ENCODE measurements around the gene KIF4A. TPM values are rescaled to one million over a fixed set of nuclear protein-coding genes. Genes with fewer than 3 reads are reported as not detected.
A peak's percentile ranks its signal among the peaks of the same experiment; 100 is the strongest.
"Not testable (repeated sequence)": the region's sequence is repeated elsewhere in the genome, so short reads cannot be mapped to it uniquely, and the experiment has no call there.

The KIF4A gene
- total RNA-seq, 1 donor from 2014 or later = 13.9 TPM

DNA sequence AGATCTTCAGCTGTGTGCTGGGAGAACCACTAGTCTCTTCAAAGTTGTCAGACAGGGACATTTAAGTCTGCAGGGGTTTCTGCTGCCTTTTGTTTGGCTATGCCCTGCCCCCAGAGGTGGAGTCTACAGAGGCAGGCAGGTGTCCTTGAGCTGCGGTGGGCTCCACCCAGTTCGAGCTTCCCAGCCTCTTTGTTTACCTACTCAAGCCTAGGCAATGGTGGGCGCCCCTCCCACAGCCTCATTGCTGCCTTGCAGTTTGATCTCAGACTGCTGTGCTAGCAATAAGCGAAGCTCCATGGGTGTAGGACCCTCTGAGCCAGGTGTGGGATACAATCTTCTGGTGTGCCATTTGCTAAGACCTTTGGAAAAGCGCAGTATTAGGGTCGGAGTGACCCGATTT, 78.8 kb downstream of the KIF4A start:
- not testable (repeated sequence) for DNase-seq (ENCODE audit: low read depth, low spot score)

DNA sequence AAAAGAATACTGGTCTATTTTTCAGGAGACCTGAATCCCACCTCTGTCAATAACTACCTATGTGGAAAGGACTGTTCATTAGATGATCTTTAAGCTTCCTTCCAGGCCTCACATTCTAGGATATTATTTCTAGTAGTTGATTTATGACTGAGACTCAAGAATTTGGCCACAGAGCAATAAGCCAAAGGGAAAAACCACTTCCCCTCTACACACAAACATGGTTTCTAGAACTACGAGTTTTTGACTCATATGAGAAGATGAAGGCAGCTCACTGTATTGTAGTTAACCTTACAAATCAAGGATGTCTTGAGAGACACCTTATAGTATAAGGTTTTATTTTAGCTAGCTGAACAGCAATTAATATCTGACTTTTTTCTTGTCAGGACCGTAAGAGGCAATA, 96.3 kb downstream of the KIF4A start:
- DNase-seq (ENCODE audit: low read depth, low spot score) = no peak

- no peak for DNase-seq (ENCODE audit: low read depth, low spot score)
These were observed 109.0 kb downstream of the KIF4A start for GRCh38 chrX:70398899-70399298.

DNA sequence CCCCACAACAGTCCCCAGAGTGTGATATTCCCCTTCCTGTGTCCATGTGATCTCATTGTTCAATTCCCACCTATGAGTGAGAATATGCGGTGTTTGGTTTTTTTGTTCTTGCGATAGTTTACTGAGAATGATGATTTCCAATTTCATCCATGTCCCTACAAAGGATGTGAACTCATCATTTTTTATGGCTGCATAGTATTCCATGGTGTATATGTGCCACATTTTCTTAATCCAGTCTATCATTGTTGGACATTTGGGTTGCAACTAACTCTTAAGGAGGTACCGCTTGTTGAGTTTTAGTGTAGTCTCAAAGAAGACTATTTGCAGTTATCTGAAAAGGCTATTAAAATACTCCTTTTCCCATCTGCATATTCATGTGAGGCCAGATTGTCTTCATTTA, 110.3 kb downstream of the KIF4A start:
- DNase-seq (ENCODE audit: low read depth, low spot score) = not testable (repeated sequence)

- DNase-seq (ENCODE audit: low read depth, low spot score) = no peak
These were observed 112.8 kb downstream of the KIF4A start for GRCh38 chrX:70402721-70403120.

DNA sequence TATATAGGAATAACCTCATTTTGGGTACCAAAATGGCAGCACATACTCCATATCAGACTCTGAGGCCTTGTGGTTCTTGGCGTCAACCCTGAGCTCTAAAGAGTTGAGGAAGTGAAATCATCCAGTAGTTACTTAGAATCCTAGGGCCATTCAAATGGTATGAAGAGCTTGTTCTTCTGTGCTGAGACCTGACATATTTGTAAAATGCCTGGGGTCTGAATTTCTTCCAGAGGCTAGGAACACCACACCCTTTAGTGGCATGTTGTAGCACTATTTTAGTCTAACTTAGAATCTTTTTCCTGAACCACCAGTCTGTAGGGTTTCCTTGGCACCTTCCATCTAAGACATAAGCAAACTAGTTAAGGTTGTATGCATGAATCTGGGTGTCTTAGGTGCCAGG, 115.1 kb downstream of the KIF4A start:
- no peak for DNase-seq (ENCODE audit: low read depth, low spot score)

GRCh38 chrX:70410921-70411320, 121.0 kb downstream of the KIF4A start:
- DNase-seq (ENCODE audit: low read depth, low spot score) = no peak

- no peak for DNase-seq (ENCODE audit: low read depth, low spot score)
These were observed 121.6 kb downstream of the KIF4A start for GRCh38 chrX:70411475-70411874.

DNA sequence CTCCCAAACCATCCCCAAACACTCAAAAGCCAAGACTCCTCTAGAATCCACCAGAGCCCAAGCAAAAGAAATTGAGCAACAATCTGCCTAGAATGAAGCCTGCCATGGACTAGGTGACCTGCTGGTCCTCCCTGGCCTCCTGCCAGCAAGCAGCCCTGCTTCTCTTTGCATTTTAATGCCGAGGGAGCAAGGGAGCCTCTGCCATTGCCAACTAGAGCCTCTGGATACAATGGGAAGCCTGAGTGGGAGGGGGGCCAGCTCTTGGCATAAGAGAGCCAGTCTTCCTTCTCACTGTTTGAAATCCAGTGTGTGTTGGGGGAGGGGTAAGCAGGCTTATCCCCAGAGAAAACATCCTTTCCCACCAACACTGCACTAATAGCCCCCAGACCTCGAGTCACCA, 131.7 kb downstream of the KIF4A start:
- DNase-seq (ENCODE audit: low read depth, low spot score) = no peak

DNA sequence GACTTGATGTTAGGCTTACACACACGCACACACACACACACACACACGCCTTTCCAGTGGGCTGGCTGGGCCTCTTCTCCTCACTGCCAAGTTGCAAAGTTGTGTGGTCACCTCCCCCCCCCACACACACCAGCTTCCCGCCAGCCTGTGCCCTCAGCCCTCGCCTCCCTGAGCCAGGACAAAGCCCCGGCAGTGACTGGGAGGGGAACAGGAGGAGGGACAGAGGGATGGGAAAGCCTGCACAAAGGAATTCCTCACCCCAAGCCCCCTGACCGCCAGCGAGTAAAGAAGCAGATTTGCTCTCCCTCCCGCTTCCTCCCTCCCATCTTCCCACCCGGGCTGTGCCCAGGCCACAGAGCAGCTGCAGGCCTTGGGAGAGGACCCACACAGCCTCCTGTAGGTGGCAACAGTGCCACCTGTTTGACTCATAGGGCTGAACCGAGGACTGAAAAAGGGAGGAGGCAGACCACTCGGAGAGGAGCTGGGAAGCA, 133.0 kb downstream of the KIF4A start, which contains the start of gene GDPD2:
TSS of gene GDPD2 (plus strand) at position 464 of the 491 bp plus-strand sequence. CDS start 1,671 bp downstream, outside the sequence.
- DNase-seq (ENCODE audit: low read depth, low spot score) = no peak

- DNase-seq (ENCODE audit: low read depth, low spot score) = no peak
These were observed 134.2 kb downstream of the KIF4A start for GRCh38 chrX:70423936-70424675.

GRCh38 chrX:70424801-70425200, 134.9 kb downstream of the KIF4A start:
- DNase-seq (ENCODE audit: low read depth, low spot score) = no peak

GRCh38 chrX:70426286-70427278, 136.7 kb downstream of the KIF4A start:
- DNase-seq (ENCODE audit: low read depth, low spot score) = no peak

DNA sequence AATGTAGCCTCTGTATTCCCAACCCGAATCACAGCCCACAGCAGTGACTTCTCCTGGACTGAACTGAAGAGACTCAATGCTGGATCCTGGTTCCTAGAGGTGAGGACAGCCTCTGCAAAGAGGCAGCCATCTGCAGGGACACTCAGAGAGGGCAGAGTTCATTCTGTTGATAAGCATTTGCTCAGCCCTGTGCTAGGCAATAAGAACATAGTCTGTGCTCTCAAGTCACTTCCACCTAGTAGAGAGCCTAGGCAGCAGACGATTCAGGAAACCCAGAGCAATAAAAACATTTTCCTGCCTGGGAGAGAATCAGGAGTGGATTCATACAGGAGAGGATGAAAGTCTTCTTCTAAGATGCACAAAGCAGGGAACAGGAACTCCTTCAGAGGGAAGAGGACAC, 137.5 kb downstream of the KIF4A start:
- no peak for DNase-seq (ENCODE audit: low read depth, low spot score)

DNA sequence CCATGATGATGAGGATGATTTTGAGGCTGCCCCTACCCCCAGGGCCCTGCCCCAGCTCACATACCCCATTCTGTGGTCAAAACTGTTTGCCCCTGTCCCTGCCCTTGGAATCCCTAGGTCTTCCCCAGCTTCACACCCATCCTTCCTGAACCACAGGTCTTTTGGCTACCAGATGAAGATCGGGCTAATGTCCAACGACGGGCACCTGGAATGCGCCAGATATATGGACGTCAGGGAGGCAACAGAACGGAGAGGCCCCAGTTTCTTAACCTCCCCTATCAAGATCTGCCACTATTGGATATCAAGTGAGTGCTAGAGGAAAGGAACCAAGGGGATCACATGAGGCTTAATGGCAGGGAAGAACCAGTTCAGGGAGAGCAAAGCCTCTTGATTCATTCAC, 139.9 kb downstream of the KIF4A start:
- no peak for DNase-seq (ENCODE audit: low read depth, low spot score)

DNA sequence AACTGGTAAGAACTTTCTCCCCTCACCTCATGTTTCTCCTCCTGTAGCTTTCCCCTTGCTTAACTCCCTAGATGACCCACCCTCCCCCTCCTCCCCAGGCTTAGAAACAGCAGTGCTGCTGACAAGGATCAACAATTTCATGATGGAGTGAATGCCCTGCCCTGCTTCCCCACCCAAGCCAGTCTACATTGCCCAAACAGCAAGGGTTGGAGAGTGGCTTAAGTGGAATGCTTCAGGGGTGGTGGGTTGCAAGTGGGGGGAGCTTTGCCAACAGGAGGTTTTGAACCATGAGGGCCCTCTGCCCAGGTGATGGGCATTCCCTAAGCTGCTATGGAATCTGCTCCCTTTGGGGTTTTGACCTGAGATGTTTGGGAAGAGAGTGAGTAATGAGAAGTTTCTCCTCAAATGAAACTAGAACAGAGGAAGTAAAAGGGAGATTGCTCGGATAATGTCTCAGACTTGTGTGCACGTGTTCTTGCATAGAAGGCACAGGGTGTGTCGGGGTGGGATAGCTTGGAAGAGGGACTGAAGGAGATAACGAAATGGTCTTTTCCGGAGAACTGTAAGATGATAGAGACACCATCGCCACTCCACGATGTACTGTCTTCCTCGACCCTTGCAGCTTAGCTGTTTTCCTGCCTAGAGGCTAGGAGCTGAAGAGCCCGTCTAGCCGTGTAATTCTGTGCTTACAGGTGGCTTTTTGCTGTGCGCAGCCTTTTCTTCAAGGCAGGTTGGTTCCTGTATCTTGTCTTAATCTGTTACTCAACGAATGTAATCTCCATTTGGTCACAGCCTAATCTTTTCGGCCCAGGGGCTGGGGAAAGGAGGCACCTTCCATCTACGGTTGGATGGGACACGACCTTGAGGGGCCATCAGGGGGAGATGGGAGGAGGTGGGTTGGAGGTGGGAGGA, 143.3 kb downstream of the KIF4A start:
- DNase-seq (ENCODE audit: low read depth, low spot score) = no peak

DNA sequence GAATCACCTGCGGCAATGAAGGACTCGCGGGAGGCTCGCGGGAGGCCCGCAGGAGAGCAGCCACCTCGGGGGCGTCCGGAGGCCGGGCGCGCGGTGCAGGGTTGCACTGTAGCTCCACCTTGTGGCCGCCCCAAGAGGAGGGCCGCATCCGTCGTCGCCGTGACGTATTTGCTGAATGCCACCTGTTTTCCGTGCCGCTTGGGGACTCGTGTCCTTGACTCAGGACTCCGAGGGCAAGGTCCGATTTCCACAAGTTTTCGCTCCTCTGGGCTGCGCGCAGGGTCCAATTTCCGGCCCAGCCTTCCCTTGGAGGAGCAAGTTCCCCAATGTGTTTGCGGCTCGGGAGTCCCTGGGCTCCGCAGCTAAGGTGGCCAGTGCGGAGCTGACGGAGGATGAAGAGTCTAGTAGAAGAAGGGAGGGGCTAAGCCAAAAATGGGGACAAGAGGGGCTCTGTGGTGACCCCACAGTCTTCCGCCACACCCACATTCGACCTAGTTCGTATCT, 144.0 kb downstream of the KIF4A start:
- no peak for DNase-seq (ENCODE audit: low read depth, low spot score)

- peak; percentile 33 for DNase-seq (ENCODE audit: low read depth, low spot score)
These were observed 144.5 kb downstream of the KIF4A start for GRCh38 chrX:70434352-70434866.

DNA sequence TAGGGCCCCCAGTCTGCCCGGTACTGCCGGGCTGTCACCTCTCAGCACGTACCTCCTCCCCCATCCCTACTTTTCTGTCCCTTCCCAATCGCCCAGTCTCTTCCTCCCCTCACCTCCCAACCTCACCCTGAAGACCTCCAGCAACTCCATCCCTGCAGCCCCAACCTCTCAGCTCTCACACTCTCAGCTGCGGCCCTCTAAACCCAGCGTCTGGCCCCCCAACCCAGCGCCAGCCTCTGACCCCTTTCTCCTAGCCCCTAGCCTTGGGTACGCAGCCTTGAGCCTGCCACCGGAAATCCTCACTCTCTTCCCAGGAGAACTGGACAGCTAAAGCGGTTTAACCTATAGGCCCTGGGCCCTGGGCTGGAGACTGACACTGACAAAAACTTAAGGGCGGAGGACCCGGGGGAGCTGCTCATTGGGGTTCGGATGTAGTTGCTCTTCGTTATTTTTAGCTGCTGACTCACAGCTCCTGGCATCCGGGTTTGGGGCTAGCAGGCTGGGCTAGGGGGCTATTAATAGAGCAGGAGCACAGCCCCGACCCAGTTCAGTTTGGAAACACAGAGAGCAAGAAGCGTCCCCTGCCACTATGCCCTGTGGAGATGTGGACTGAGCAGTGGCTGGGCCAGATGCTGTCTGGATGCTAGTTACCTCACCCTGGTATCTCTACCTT, 145.1 kb downstream of the KIF4A start:
- DNase-seq (ENCODE audit: low read depth, low spot score) = no peak

GRCh38 chrX:70436343-70436742, 146.4 kb downstream of the KIF4A start:
- no peak for DNase-seq (ENCODE audit: low read depth, low spot score)
